ENCODE results near the gene TMEM94. TPM values are rescaled to one million over a fixed set of nuclear protein-coding genes. Genes with fewer than 3 reads are reported as not detected.

TMEM94 gene
- total and polyA plus RNA-seq, 2 of the 4 experiments (the other 2 are of a cell fraction): 8.4 to 64.7 TPM

- H3K23ac ChIP-seq (ENCODE audit: low read depth, low read length): peak overlapping the region; percentile 76; the same call in 1 of the 2 replicates
- BruUV-seq (replicated peaks): no TSS peak
- H2BK20ac ChIP-seq (ENCODE audit: low read depth, low read length): no peak overlapping the region
- H3K4me2 ChIP-seq (ENCODE audit: low read depth, low read length): peak overlapping the region; percentile 90
- no peak overlapping the region for H2BK120ac ChIP-seq (ENCODE audit: low read depth, low read length)
- no peak overlapping the region for H2AK5ac ChIP-seq (ENCODE audit: low read depth, low read length)
- H3K27ac ChIP-seq (ENCODE audit: insufficient read depth, low read length): no peak overlapping the region; the same call in 1 of the 2 replicates
- POLR2A ChIA-PET (ENCODE audit: unreplicated experiment): no interaction called here
- H4K20me1 ChIP-seq (ENCODE audit: insufficient read depth, low read length): peaks cover 15% of the 10 kb centered on the region
- 0 out of 2 replicates have a peak overlapping the region, but pooled peaks have one; percentile 14 for H3K14ac ChIP-seq (replicated peaks; ENCODE audit: low read depth, low read length)
- 0 out of 2 replicates have a peak, but pooled peaks cover 4% of the 10 kb centered on the region for H3K4me1 ChIP-seq (ENCODE audit: control insufficient read depth, insufficient read depth, low read length)
- CTCF ChIA-PET: interaction anchor here (0.9 to 1.1 kb wide), 2 partner anchors 115 to 231 kb away, joined by 3 read pairs; no protein-coding TSS in a partner anchor
- no peak overlapping the region for H3K18ac ChIP-seq (ENCODE audit: low read depth, low read length)
- no peaks in the 10 kb centered on the region for H3K27me3 ChIP-seq (ENCODE audit: control insufficient read depth, insufficient read depth, low read length)
- H2AK9ac ChIP-seq (replicated peaks; ENCODE audit: low read depth, low read length, poor library complexity): peak overlapping the region; percentile 80
- in situ Hi-C loops (cut with MboI; ENCODE audit: low sequenced_read_pairs) (no loop called here), dilution Hi-C loops (cut with HindIII; ENCODE audit: low sequenced_read_pairs, unreplicated experiment) (no loop called here), intact Hi-C loops (cut with micrococcal nuclease) (loop anchor here (2.0 to 10.0 kb wide), 4 partner anchors 71 to 243 kb away; partner anchors contain the start of genes MIF4GD and SMIM5)
- peak overlapping the region; percentile 82 for H3K4me3 ChIP-seq (ENCODE audit: insufficient read depth, low read depth, low read length)
- H3K56ac ChIP-seq (ENCODE audit: extremely low read depth, insufficient read depth, low read length): no peak overlapping the region
- peak overlapping the region; percentile 99 for H2AFZ ChIP-seq (replicated peaks; ENCODE audit: low read length, poor library complexity)
- peak overlapping the region; percentile 4; the same call in 1 of the 2 replicates for H3K4ac ChIP-seq (ENCODE audit: low read depth, low read length)
- peak overlapping the region; percentile 37 for H3K9ac ChIP-seq (ENCODE audit: low read depth, low read length)
- H3K9me3 ChIP-seq (ENCODE audit: control insufficient read depth, insufficient read depth, low read length): no peaks in the 10 kb centered on the region
- 0% methylated on average over 2 of the region's 10 CpGs; no CpG with 5 or more reads in 1 of the 2 experiments for WGBS, 2 experiments (ENCODE audit: extremely low coverage in 2 of 2, insufficient read length in 1 of 2)
- no peak overlapping the region for H2BK5ac ChIP-seq (ENCODE audit: low read depth, low read length, poor library complexity, severe bottlenecking)
- peaks cover 7% of the 10 kb centered on the region; the same call in 1 of the 2 replicates for H3K36me3 ChIP-seq (ENCODE audit: control insufficient read depth, insufficient read depth, low read length)
- H4K5ac ChIP-seq (ENCODE audit: low read depth, low read length): no peak overlapping the region
- H3K9me1 ChIP-seq (ENCODE audit: insufficient read depth, low read length): peaks cover 8% of the 10 kb centered on the region; the same call in 1 of the 2 replicates
- peak overlapping the region in 1 of 2 experiments; percentile 26; a peak in 1 of 4 replicates for H4K8ac ChIP-seq (ENCODE audit: low read depth in 2 of 2, low read length in 2 of 2)
- no peak overlapping the region for H4K91ac ChIP-seq (ENCODE audit: insufficient read depth, low read depth, low read length)
- DNase-seq: no peak
- TF ChIP-seq NFE2L2 (IDR thresholded peaks at IDR 0.05; ENCODE audit: low read depth, low read length): no peak
- no peak for TF ChIP-seq MAZ (IDR thresholded peaks at IDR 0.05; ENCODE audit: borderline replicate concordance, low read depth, low read length)
- TF ChIP-seq RAD21 (IDR thresholded peaks at IDR 0.05; ENCODE audit: low read length): no peak
- TF ChIP-seq USF2 (IDR thresholded peaks at IDR 0.05; ENCODE audit: low read depth, low read length): no peak
- TF ChIP-seq RFX5 (IDR thresholded peaks at IDR 0.05; ENCODE audit: low read depth, low read length): no peak
- TF ChIP-seq CTCF (conservative IDR thresholded peaks at IDR 0.05; ENCODE audit: low read depth, low read length): no peak
- no peak for TF ChIP-seq MXI1 (IDR thresholded peaks at IDR 0.05; ENCODE audit: borderline replicate concordance, low read depth, low read length)
- no peak for TF ChIP-seq RCOR1 (IDR thresholded peaks at IDR 0.05; ENCODE audit: insufficient replicate concordance, low read length)
- no peak for TF ChIP-seq BHLHE40 (IDR thresholded peaks at IDR 0.05; ENCODE audit: low read depth, low read length)
- TF ChIP-seq FOS (IDR thresholded peaks at IDR 0.05; ENCODE audit: low read depth, low read length): no peak
- no peak for TF ChIP-seq ELK1 (IDR thresholded peaks at IDR 0.05; ENCODE audit: borderline replicate concordance, low read depth, low read length)
- TF ChIP-seq MAFK (IDR thresholded peaks at IDR 0.05; ENCODE audit: low read depth, low read length): no peak
- no peak for TF ChIP-seq POLR2A (IDR thresholded peaks at IDR 0.05; ENCODE audit: low read depth, low read length)
- ATAC-seq (ENCODE audit: low read depth): no peak
- no peak overlapping the region for H2BK15ac ChIP-seq (ENCODE audit: low read depth, low read length)
- H3K79me1 ChIP-seq (ENCODE audit: low read depth in 1 of 2, low read length in 2 of 2): peaks cover 26 to 42% of the 10 kb centered on the region in 2 experiments
Observed at GRCh38 chr17:75517297-75517865, 60.9 kb downstream of the TMEM94 start.

Measured in IMR-90 (cell line).